CD4-positive, alpha-beta memory T cell (primary cell): Measurements from ENCODE around the gene METAP1D. TPM values are rescaled to one million over a fixed set of nuclear protein-coding genes. Genes with fewer than 3 reads are reported as not detected.

Experiments used
- CTCF ChIA-PET: fragments of 350-600 bp; sonication (Branson Sonifier 250); formaldehyde crosslinking; loops from one replicate; lab custom pipeline; 2021; ENCODE audit warnings: inconsistent platforms; ENCODE audit not compliant: partially characterized antibody; lab: Charles Lee
- POLR2A ChIA-PET: fragments of 350-600 bp; sonication (Branson Sonifier 250); formaldehyde crosslinking; loops from one replicate; lab custom pipeline; 2021; ENCODE audit not compliant: partially characterized antibody; lab: Charles Lee
- DNase-seq, 5 donors: peaks; one replicate each; pipeline versions ENCODE4 v3.0.0 to v3.0.0-alpha.2; 2020 to 2022; ENCODE audit warnings: mixed read lengths in 1 of 5
- H3K27ac ChIP-seq: one replicate; pipeline ENCODE4 v1.7.0; 2013; ENCODE audit warnings: low read depth, low read length
- H3K27me3 ChIP-seq: 2 replicates; pipeline ENCODE4 v1.7.0; 2013; ENCODE audit warnings: mild to moderate bottlenecking, low read length, moderate library complexity; ENCODE audit not compliant: insufficient read depth
- H3K36me3 ChIP-seq: 2 replicates; pipeline ENCODE4 v1.7.0; 2013; ENCODE audit warnings: mild to moderate bottlenecking, low read length, moderate library complexity; ENCODE audit not compliant: insufficient read depth
- H3K4me1 ChIP-seq: 2 replicates; pipeline ENCODE4 v1.7.0; 2013; ENCODE audit warnings: mild to moderate bottlenecking, low read length, moderate library complexity; ENCODE audit not compliant: insufficient read depth
- H3K4me3 ChIP-seq, 2 donors: one replicate each; pipeline ENCODE4 v1.7.0; 2013; ENCODE audit warnings: low read length in 2 of 2, mild to moderate bottlenecking in 1 of 2
- H3K9me3 ChIP-seq, 2 donors: one replicate each; pipeline ENCODE4 v1.7.0; 2013; ENCODE audit warnings: low read length in 2 of 2, control low read depth in 1 of 2; ENCODE audit not compliant: control insufficient read depth in 1 of 2
- H3K27ac Mint-ChIP-seq, 7 donors: one replicate each; pipeline ENCODE4 v1.8.0; 2020 to 2021; ENCODE audit warnings: mixed read lengths in 7 of 7, mild to moderate bottlenecking in 6 of 7, inconsistent platforms in 3 of 7, moderate library complexity in 3 of 7
- H3K27me3 Mint-ChIP-seq, 2 donors: one replicate each; pipeline ENCODE4 v1.8.0; 2020 to 2021; ENCODE audit warnings: mixed read lengths in 2 of 2
- H3K36me3 Mint-ChIP-seq, 2 donors: one replicate each; pipeline ENCODE4 v1.8.0; 2020 to 2021; ENCODE audit warnings: mixed read lengths in 2 of 2, inconsistent platforms in 1 of 2, mild to moderate bottlenecking in 1 of 2
- H3K4me1 Mint-ChIP-seq, 4 donors: one replicate each; pipeline ENCODE4 v1.8.0; 2020 to 2021; ENCODE audit warnings: mixed read lengths in 4 of 4, mild to moderate bottlenecking in 1 of 4
- H3K4me3 Mint-ChIP-seq, 8 donors: one replicate each; pipeline ENCODE4 v1.8.0; 2020 to 2021; ENCODE audit warnings: mixed read lengths in 8 of 8, mild to moderate bottlenecking in 7 of 8, moderate library complexity in 6 of 8, inconsistent platforms in 3 of 8
- H3K9me3 Mint-ChIP-seq, 8 donors: one replicate each; pipeline ENCODE4 v1.8.0; 2020 to 2021; ENCODE audit warnings: mixed read lengths in 8 of 8, mild to moderate bottlenecking in 5 of 8, inconsistent platforms in 3 of 8, moderate library complexity in 1 of 8
- intact Hi-C: fragments of 100-400 bp; cut with micrococcal nuclease; formaldehyde crosslinking; loops from one replicate; pipeline ENCODE4 v1.15.1; 2023
- polyA plus RNA-seq, 2 donors: library from polyadenylated mRNA; unstranded; fragments of 300-500 nt; fragmentation: Illumina TruSeq; gene quantifications; one replicate each; pipeline ENCODE4 v1.2.3, GENCODE V29; 2021
- total RNA-seq, 2 experiments: library from RNA; stranded (reverse); gene quantifications; one replicate each; pipeline ENCODE4 v1.2.3, GENCODE V29; 2021

METAP1D gene
- total and polyA plus RNA-seq, 4 experiments from 2014 or later: 3.5 to 7.3 (median 6.5) TPM

DNA sequence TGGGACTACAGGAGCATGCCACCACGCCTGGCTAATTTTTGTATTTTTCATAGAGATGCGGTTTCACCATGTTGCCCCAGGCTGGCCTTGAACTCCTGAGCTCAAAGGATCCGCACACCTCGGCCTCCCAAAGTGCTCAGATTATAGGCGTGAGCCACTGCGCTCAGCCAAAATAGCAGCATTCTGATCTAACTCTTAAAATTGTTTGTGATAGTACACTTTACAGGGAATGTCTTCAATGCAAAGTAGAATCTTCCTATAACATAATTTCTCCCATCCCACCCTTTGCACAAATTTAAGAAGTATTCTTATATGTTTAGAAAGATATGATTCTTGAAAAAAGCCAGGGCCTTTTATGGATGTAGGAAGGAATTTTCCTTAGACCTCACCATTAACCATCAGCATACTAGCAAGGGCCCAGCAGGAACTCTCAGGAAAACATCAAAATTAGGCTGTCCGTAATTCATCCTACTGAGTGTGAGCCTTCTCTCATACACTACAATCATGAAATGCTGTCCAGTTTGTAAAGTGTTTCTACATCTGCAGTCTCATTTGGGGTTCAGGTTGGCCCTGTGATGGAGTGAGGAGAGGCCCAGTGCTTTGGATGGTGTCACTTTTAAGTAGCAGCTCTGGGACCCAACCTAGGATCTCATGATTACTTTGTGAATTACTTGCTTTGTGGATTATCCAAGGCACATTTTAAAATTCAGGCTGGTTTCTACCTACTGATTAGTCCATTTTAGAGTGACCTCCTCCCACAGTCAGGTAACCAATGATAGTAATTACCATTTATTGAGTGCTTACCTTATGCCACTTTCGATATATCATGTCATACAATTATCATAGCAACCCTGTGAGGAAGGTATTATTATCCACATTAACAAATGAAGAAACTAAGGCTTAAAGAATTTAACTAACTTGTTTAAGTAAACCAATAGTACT is 48.1 kb downstream of the METAP1D start:
- no peak overlapping the region for H3K4me3 ChIP-seq
- no peak overlapping the region for H3K27ac Mint-ChIP-seq
- H3K27me3 Mint-ChIP-seq: peaks cover 0 to 1% of the 10 kb centered on the region in 2 donors
- no peak overlapping the region for H3K27ac ChIP-seq
- no peaks in the 10 kb centered on the region for H3K4me1 ChIP-seq
- no peaks in the 10 kb centered on the region for H3K9me3 ChIP-seq
- H3K4me3 Mint-ChIP-seq: no peak overlapping the region
- intact Hi-C loops: no loop called here
- peaks cover 0 to 4% (median 2%) of the 10 kb centered on the region in 4 donors for H3K4me1 Mint-ChIP-seq
- POLR2A ChIA-PET: interaction anchor here (0.6 kb wide), 1 partner anchor 214 kb away, joined by 3 read pairs; no protein-coding TSS in a partner anchor
- no peaks in the 10 kb centered on the region for H3K36me3 Mint-ChIP-seq
- H3K27me3 ChIP-seq: no peaks in the 10 kb centered on the region
- H3K9me3 Mint-ChIP-seq: no peaks in the 10 kb centered on the region
- no peak for DNase-seq
- CTCF ChIA-PET: no interaction called here
- no peaks in the 10 kb centered on the region for H3K36me3 ChIP-seq

DNA sequence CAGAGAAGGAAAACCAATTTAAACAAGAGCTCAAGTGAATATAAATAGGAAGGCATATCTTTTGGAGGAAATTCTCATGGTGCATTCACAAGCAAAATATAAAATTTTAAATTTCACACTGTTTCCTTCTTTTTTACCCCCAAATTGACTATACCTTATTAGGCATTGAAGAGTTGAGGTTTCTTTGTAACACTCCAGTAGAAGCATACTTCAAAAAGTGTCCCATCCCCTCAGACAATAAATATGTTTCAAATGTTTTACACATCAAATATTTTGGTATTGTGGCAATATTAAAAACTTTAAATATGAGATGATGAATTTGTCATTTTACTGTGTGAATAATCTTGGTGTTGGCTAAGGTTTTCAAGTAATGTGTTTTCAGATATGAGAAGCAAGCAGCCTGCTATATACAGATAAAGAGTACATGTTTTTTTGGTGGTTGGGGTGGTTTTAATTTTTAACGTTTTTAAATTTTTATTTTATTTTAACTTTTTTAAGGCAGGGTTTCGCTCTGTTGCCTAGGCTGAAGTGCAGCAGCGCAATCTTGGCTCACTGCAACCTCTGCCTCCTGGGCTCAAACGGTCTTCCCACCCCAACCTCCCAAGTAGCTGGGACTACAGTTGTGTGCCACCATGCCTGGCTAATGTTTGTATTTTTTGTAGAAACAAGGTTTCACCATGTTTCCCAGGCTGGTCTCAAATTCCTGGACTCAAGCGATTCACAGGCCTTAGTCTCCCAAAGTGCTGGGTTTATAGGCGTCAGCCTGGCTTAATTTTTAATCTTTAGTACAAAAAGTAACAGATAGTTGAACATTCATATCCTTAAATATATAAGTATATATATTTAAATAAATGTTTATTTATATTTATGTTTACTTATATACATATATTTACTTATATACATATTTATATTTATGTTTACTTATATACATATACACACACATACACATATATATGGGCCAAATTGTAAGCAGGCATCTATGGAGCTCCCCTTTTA is 49.1 kb downstream of the METAP1D start:
- no peaks in the 10 kb centered on the region for H3K4me1 ChIP-seq
- no peak overlapping the region for H3K4me3 ChIP-seq
- Mint-ChIP-seq H3K4me3 (no peak overlapping the region), H3K9me3 (no peaks in the 10 kb centered on the region), H3K27ac (no peak overlapping the region), H3K27me3 (peaks cover 0 to 1% of the 10 kb centered on the region in 2 donors), H3K36me3 (no peaks in the 10 kb centered on the region), H3K4me1 (peaks cover 0 to 4% (median 2%) of the 10 kb centered on the region in 4 donors)
- no peaks in the 10 kb centered on the region for H3K36me3 ChIP-seq
- no peak overlapping the region for H3K27ac ChIP-seq
- H3K27me3 ChIP-seq: no peaks in the 10 kb centered on the region
- ChIA-PET POLR2A (interaction anchor here (0.6 kb wide), 1 partner anchor 215 kb away, joined by 3 read pairs; no protein-coding TSS in a partner anchor), CTCF (no interaction called here)
- no peak for DNase-seq
- no peaks in the 10 kb centered on the region for H3K9me3 ChIP-seq
- intact Hi-C loops: no loop called here

GRCh38 chr2:172049567-172050120 is 49.9 kb downstream of the METAP1D start:
- CTCF ChIA-PET: no interaction called here
- intact Hi-C loops: no loop called here

DNA sequence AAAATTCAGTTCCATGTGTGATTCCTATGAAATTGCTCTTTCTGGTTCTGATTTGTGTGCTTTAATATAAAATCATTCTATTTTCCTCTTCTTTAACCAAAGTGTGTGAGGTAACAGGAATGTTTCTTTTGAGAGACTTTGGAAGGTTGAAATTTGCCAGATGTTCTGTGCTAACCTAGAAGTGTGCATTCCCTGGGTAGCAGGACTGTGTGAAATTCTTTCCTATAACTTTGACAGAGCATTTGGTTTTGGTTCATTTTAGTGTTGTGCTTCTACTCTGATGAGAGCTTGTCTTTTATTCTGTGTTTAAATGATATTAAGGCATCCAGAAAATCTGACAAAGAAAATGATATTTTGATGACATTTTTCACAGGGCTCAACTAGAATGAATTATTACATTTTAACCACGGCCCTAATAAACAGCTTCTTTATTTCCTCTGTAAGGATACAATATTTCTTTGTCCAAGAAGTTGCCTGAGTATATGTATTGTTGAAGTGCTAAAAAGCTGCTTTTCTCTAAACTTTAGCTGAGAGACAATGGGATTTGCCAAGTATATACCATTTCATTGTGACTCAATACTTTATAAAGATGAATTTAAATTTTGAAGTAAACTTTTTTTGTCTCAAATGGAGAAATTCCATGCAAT is 50.8 kb downstream of the METAP1D start:
- Mint-ChIP-seq H3K4me3 (no peak overlapping the region), H3K27ac (no peak overlapping the region), H3K36me3 (no peaks in the 10 kb centered on the region), H3K4me1 (peaks cover 0 to 4% (median 2%) of the 10 kb centered on the region in 4 donors), H3K27me3 (peaks cover 0 to 1% of the 10 kb centered on the region in 2 donors), H3K9me3 (no peaks in the 10 kb centered on the region)
- no peaks in the 10 kb centered on the region for H3K36me3 ChIP-seq
- no peak for DNase-seq
- no peak overlapping the region for H3K27ac ChIP-seq
- no peaks in the 10 kb centered on the region for H3K4me1 ChIP-seq
- no peaks in the 10 kb centered on the region for H3K9me3 ChIP-seq
- intact Hi-C loops: no loop called here
- H3K4me3 ChIP-seq: no peak overlapping the region
- ChIA-PET CTCF (interaction anchor here (0.8 kb wide), 1 partner anchor 56 kb away, joined by 3 read pairs; no protein-coding TSS in a partner anchor), POLR2A (no interaction called here)
- H3K27me3 ChIP-seq: no peaks in the 10 kb centered on the region

More at GRCh38 chr2:172049567-172050120, 49.9 kb downstream of the METAP1D start:
- Mint-ChIP-seq H3K36me3 (no peaks in the 10 kb centered on the region), H3K9me3 (no peaks in the 10 kb centered on the region), H3K27me3 (peaks cover 0 to 1% of the 10 kb centered on the region in 2 donors), H3K4me3 (no peak overlapping the region), H3K4me1 (peaks cover 0 to 4% (median 2%) of the 10 kb centered on the region in 4 donors), H3K27ac (no peak overlapping the region)
- Histone ChIP-seq H3K9me3 (no peaks in the 10 kb centered on the region), H3K27me3 (no peaks in the 10 kb centered on the region), H3K27ac (no peak overlapping the region), H3K4me1 (no peaks in the 10 kb centered on the region), H3K36me3 (no peaks in the 10 kb centered on the region), H3K4me3 (no peak overlapping the region)
- DNase-seq: no peak
- POLR2A ChIA-PET: no interaction called here

GRCh38 chr2:172052000-172052983 is 52.5 kb downstream of the METAP1D start:
- Histone ChIP-seq H3K4me1 (no peaks in the 10 kb centered on the region), H3K27me3 (no peaks in the 10 kb centered on the region), H3K9me3 (no peaks in the 10 kb centered on the region), H3K27ac (no peak overlapping the region), H3K4me3 (no peak overlapping the region), H3K36me3 (no peaks in the 10 kb centered on the region)
- Mint-ChIP-seq H3K36me3 (no peaks in the 10 kb centered on the region), H3K9me3 (no peaks in the 10 kb centered on the region), H3K4me3 (no peak overlapping the region), H3K4me1 (no peaks in the 10 kb centered on the region), H3K27me3 (peaks cover 0 to 1% of the 10 kb centered on the region in 2 donors), H3K27ac (no peak overlapping the region)
- ChIA-PET CTCF (no interaction called here), POLR2A (no interaction called here)
- intact Hi-C loops: no loop called here
- no peak for DNase-seq

- CTCF ChIA-PET: no interaction called here
- Mint-ChIP-seq H3K4me1 (no peaks in the 10 kb centered on the region), H3K9me3 (no peaks in the 10 kb centered on the region), H3K27ac (no peak overlapping the region), H3K4me3 (no peak overlapping the region), H3K27me3 (peaks cover 0 to 1% of the 10 kb centered on the region in 2 donors), H3K36me3 (no peaks in the 10 kb centered on the region)
- POLR2A ChIA-PET: no interaction called here
- Histone ChIP-seq H3K27me3 (no peaks in the 10 kb centered on the region), H3K4me1 (no peaks in the 10 kb centered on the region), H3K9me3 (no peaks in the 10 kb centered on the region), H3K36me3 (no peaks in the 10 kb centered on the region), H3K27ac (no peak overlapping the region), H3K4me3 (no peak overlapping the region)
- no peak for DNase-seq
- intact Hi-C loops: no loop called here
These were observed 53.7 kb downstream of the METAP1D start for GRCh38 chr2:172053486-172053885.
